ENCODE measurements around the gene LMBR1L. TPM values are rescaled to one million over a fixed set of nuclear protein-coding genes. Genes with fewer than 3 reads are reported as not detected.
A peak's percentile ranks its signal among the peaks of the same experiment; 100 is the strongest.

Gene LMBR1L
- total RNA-seq, 3 donors from 2014 or later (not counting 1 experiment from before 2014, with no cell fraction given), result 262 to 294 (median 271) TPM

DNA sequence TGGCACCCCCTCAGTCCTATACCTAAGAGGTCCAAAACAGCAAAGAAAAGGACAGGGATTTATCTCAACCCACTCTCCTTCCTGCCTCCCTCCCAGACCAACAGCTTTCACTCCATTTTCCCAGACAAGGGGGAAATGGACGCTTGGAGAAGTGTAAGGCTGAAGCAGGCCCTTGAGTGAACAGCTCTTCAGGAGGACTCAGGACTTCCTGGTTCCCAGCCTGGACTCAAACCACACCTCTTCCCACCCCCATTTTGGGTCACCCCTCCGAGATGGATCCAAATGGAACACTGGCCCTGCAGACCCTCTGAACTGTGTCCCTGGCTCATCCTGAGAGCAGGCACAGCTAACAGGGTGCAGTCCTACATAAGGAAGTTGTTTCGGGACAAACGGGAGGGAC is 52.8 kb downstream of the LMBR1L start:
- TF ChIP-seq, protein P1, sequence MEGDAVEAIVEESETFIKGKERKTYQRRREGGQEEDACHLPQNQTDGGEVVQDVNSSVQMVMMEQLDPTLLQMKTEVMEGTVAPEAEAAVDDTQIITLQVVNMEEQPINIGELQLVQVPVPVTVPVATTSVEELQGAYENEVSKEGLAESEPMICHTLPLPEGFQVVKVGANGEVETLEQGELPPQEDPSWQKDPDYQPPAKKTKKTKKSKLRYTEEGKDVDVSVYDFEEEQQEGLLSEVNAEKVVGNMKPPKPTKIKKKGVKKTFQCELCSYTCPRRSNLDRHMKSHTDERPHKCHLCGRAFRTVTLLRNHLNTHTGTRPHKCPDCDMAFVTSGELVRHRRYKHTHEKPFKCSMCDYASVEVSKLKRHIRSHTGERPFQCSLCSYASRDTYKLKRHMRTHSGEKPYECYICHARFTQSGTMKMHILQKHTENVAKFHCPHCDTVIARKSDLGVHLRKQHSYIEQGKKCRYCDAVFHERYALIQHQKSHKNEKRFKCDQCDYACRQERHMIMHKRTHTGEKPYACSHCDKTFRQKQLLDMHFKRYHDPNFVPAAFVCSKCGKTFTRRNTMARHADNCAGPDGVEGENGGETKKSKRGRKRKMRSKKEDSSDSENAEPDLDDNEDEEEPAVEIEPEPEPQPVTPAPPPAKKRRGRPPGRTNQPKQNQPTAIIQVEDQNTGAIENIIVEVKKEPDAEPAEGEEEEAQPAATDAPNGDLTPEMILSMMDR (IDR thresholded peaks at IDR 0.05), result no peak
- Mint-ChIP-seq H3K9me3 (no peaks in the 10 kb centered on the region), H3K4me1 (peaks cover 59 to 72% of the 10 kb centered on the region in 2 donors), H3K27ac (peak overlapping the region; percentile 81 to 85), H3K36me3 (no peaks in the 10 kb centered on the region), H3K4me3 (peak overlapping the region; percentile 91), H3K27me3 (ENCODE audit: low read depth in 2 of 2) (no peaks in the 10 kb centered on the region)
- no peaks in the 10 kb centered on the region for H3K27me3 ChIP-seq (ENCODE audit: control insufficient read depth, insufficient read depth, low read length)
- H3K4me3 ChIP-seq (ENCODE audit: low read length), result peak overlapping the region; percentile 68
- peaks cover 24% of the 10 kb centered on the region for H3K36me3 ChIP-seq (ENCODE audit: control insufficient read depth, insufficient read depth, low read length)
- H3K9me3 ChIP-seq (ENCODE audit: control insufficient read depth, insufficient read depth, low read length), result no peaks in the 10 kb centered on the region
- H3K27ac ChIP-seq (ENCODE audit: low read length), result peak overlapping the region; percentile 10
- peaks cover 55% of the 10 kb centered on the region for H3K4me1 ChIP-seq (ENCODE audit: control insufficient read depth, insufficient read depth, low read length)
- 7% methylated on average over 4 of the region's 4 CpGs for WGBS (ENCODE audit: insufficient coverage)
- ATAC-seq, result no peak
- DNase-seq, result peak in 1 of 2 donors; percentile 33
- intact Hi-C loops (cut with micrococcal nuclease), result no loop called here

DNA sequence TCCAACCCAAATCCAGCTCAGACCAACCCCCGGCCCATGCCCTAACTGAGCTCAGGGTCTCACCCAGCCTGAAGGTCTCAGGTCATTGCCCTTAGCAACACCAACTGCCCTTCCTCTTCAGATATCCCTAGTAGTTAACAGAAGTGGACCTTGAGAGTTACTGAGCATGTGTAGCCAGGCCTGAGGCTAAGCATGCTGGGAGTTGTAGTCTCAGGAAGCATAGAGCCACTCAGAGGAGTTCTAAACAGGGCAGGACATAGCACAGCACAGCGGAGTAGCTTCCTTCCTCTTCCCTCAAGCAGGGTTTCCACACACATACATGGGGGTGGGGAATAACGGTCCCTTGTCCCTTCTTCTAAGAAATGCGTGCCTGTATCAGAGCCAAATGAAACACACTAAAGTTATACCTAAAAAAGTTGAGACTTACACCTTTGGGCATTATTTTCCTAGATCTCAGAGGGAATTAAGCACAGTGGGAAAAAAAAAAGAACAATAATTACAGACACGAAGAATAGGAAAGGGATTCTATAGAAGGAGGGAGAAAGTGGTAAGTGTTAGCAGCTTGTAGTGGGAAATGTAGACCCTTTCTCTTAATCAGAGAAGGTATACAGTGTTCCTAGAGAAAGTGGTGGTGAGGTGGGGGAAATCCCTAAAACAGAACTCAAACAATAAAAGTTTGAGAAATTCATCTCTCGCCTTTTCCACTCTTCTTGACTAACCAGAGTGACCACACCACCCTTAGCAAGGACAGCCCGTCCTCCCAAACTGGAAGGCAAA is 54.5 kb downstream of the LMBR1L start:
- Mint-ChIP-seq H3K36me3 (peaks cover 8% of the 10 kb centered on the region), H3K27ac (peak overlapping the region; percentile 81 to 85), H3K27me3 (ENCODE audit: low read depth in 2 of 2) (no peaks in the 10 kb centered on the region), H3K9me3 (no peaks in the 10 kb centered on the region), H3K4me3 (peak overlapping the region; percentile 91), H3K4me1 (peaks cover 61 to 78% of the 10 kb centered on the region in 2 donors)
- Histone ChIP-seq H3K27ac (ENCODE audit: low read length) (peak overlapping the region; percentile 4), H3K4me3 (ENCODE audit: low read length) (no peak overlapping the region), H3K4me1 (ENCODE audit: control insufficient read depth, insufficient read depth, low read length) (peaks cover 52% of the 10 kb centered on the region), H3K36me3 (ENCODE audit: control insufficient read depth, insufficient read depth, low read length) (peaks cover 41% of the 10 kb centered on the region), H3K9me3 (ENCODE audit: control insufficient read depth, insufficient read depth, low read length) (no peaks in the 10 kb centered on the region), H3K27me3 (ENCODE audit: control insufficient read depth, insufficient read depth, low read length) (no peaks in the 10 kb centered on the region)
- DNase-seq (peak in 1 of 2 donors; percentile 82), ATAC-seq (peak; percentile 65 to 79 (median 67))
- intact Hi-C loops (cut with micrococcal nuclease), result no loop called here
- WGBS (ENCODE audit: insufficient coverage), result 42% methylated on average over 5 of the region's 7 CpGs
- TF ChIP-seq, protein P1 (IDR thresholded peaks at IDR 0.05), result no peak

DNA sequence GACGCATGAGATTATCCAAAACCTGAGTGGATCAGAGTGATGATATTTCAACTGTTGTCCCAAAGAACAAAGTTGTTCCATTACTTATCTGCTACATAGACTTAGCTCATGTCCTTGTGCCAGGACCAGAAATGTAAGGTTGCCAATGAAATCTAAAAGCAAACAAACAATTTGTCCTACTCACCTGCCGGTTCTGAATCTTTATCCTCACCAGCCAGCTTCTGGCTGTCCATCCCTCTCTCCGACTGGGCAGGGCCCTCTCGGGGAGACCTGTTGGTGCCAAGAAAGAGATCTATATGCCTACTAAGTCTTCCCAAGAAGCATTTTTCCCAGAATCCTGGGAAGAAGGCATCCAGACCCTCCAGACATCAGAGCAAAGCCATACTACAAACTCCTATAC is 55.6 kb downstream of the LMBR1L start:
- Histone ChIP-seq H3K4me1 (ENCODE audit: control insufficient read depth, insufficient read depth, low read length) (peaks cover 48% of the 10 kb centered on the region), H3K27me3 (ENCODE audit: control insufficient read depth, insufficient read depth, low read length) (no peaks in the 10 kb centered on the region), H3K27ac (ENCODE audit: low read length) (no peak overlapping the region), H3K36me3 (ENCODE audit: control insufficient read depth, insufficient read depth, low read length) (peaks cover 52% of the 10 kb centered on the region), H3K4me3 (ENCODE audit: low read length) (no peak overlapping the region), H3K9me3 (ENCODE audit: control insufficient read depth, insufficient read depth, low read length) (no peaks in the 10 kb centered on the region)
- Mint-ChIP-seq H3K36me3 (peaks cover 8% of the 10 kb centered on the region), H3K27ac (peak overlapping the region; percentile 81 to 85), H3K4me1 (peaks cover 56 to 80% of the 10 kb centered on the region in 2 donors), H3K27me3 (ENCODE audit: low read depth in 2 of 2) (no peaks in the 10 kb centered on the region), H3K4me3 (no peak overlapping the region), H3K9me3 (no peaks in the 10 kb centered on the region)
- intact Hi-C loops (cut with micrococcal nuclease), result no loop called here
- 96% methylated on average over 4 of the region's 4 CpGs for WGBS (ENCODE audit: insufficient coverage)
- no peak for DNase-seq
- TF ChIP-seq, protein P1 (IDR thresholded peaks at IDR 0.05), result no peak
- ATAC-seq, result no peak

Data from natural killer cell (primary cell).